IMR-90 (cell line): Measurements from ENCODE around the gene CELA3B. TPM values are rescaled to one million over a fixed set of nuclear protein-coding genes. Genes with fewer than 3 reads are reported as not detected.

Experiments used
- ATAC-seq: fragments of 200-7000 bp; cut with Tn5 transposase; 2 replicates; pipeline ENCODE4 v1.9.1; 2020; ENCODE audit warnings: low read depth, mild to moderate bottlenecking, moderate library complexity
- BruUV-seq: library from RNA; stranded (reverse); fragments of 400-500 nt; replicated peaks from 2 replicates; lab custom pipeline; 2021; lab: Mats Ljungman, UMichigan
- CTCF ChIA-PET: fragments of 300-600 bp; formaldehyde crosslinking; extraction: SDS; loops from one replicate; lab custom pipeline; 2021; ENCODE audit warnings: antibody characterized with exemption; lab: Yijun Ruan, JAX
- POLR2A ChIA-PET: fragments of 300-600 bp; sonication (Branson Sonifier 250); formaldehyde crosslinking; loops from one replicate; lab custom pipeline; 2022; ENCODE audit warnings: antibody characterized with exemption; ENCODE audit not compliant: unreplicated experiment; lab: Charles Lee
- DNase-seq: peaks from one replicate; pipeline ENCODE4 v3.0.0; 2013
- H2AFZ ChIP-seq: replicated peaks from 2 replicates; pipeline ENCODE3; 2013; ENCODE audit warnings: low read length, mild to moderate bottlenecking; ENCODE audit not compliant: poor library complexity
- H2AK5ac ChIP-seq: 2 replicates; pipeline ENCODE4 v1.6.1; 2013; ENCODE audit warnings: low read depth, low read length, inconsistent platforms
- H2AK9ac ChIP-seq: replicated peaks from 2 replicates; pipeline ENCODE3; 2013; ENCODE audit warnings: mild to moderate bottlenecking, low read depth, low read length, moderate library complexity; ENCODE audit not compliant: poor library complexity
- H2BK120ac ChIP-seq: 2 replicates; pipeline ENCODE4 v1.6.1; 2013; ENCODE audit warnings: low read depth, low read length, inconsistent platforms
- H2BK15ac ChIP-seq: 3 replicates; pipeline ENCODE4 v1.6.1; 2013; ENCODE audit warnings: low read depth, low read length, inconsistent platforms
- H2BK20ac ChIP-seq: 2 replicates; pipeline ENCODE4 v1.6.1; 2013; ENCODE audit warnings: low read depth, mild to moderate bottlenecking, inconsistent platforms, low read length, moderate library complexity
- H2BK5ac ChIP-seq: 2 replicates; pipeline ENCODE4 v1.6.1; 2013; ENCODE audit warnings: mild to moderate bottlenecking, low read depth, low read length, inconsistent platforms; ENCODE audit not compliant: poor library complexity, severe bottlenecking
- H3K14ac ChIP-seq: replicated peaks from 2 replicates; pipeline ENCODE4 v1.6.1; 2013; ENCODE audit warnings: low read depth, low read length, inconsistent platforms
- H3K18ac ChIP-seq: 2 replicates; pipeline ENCODE4 v1.6.1; 2013; ENCODE audit warnings: low read depth, low read length, control low read depth
- H3K23ac ChIP-seq: 2 replicates; pipeline ENCODE4 v1.6.1; 2013; ENCODE audit warnings: low read depth, low read length, inconsistent platforms
- H3K27ac ChIP-seq: 2 replicates; pipeline ENCODE4 v1.5.1; 2013; ENCODE audit warnings: mild to moderate bottlenecking, control low read depth, low read length; ENCODE audit not compliant: insufficient read depth
- H3K27me3 ChIP-seq: 2 replicates; pipeline ENCODE4 v1.6.1; 2013; ENCODE audit warnings: low read length; ENCODE audit not compliant: control insufficient read depth, insufficient read depth
- H3K36me3 ChIP-seq: 2 replicates; pipeline ENCODE4 v1.6.1; 2013; ENCODE audit warnings: low read length, mixed read lengths; ENCODE audit not compliant: control insufficient read depth, insufficient read depth
- H3K4ac ChIP-seq: 2 replicates; pipeline ENCODE4 v1.6.1; 2013; ENCODE audit warnings: low read depth, low read length, inconsistent platforms
- H3K4me1 ChIP-seq: 2 replicates; pipeline ENCODE4 v1.6.1; 2013; ENCODE audit warnings: low read length, mixed read lengths; ENCODE audit not compliant: control insufficient read depth, insufficient read depth
- H3K4me2 ChIP-seq: 2 replicates; pipeline ENCODE4 v1.6.1; 2013; ENCODE audit warnings: low read depth, mild to moderate bottlenecking, control low read depth, low read length, moderate library complexity
- H3K4me3 ChIP-seq: 2 replicates; pipeline ENCODE4 v1.5.1; 2013; ENCODE audit warnings: low read depth, mild to moderate bottlenecking, control low read depth, low read length, moderate library complexity; ENCODE audit not compliant: insufficient read depth
- H3K56ac ChIP-seq: 2 replicates; pipeline ENCODE4 v1.6.1; 2013; ENCODE audit warnings: low read length, inconsistent platforms; ENCODE audit not compliant: insufficient read depth; ENCODE audit errors: extremely low read depth
- H3K79me1 ChIP-seq, 2 experiments: 2 replicates each; pipeline ENCODE4 v1.6.1; 2013; ENCODE audit warnings: low read length in 2 of 2, inconsistent platforms in 1 of 2, low read depth in 1 of 2
- H3K9ac ChIP-seq: 2 replicates; pipeline ENCODE4 v1.6.1; 2013; ENCODE audit warnings: low read depth, low read length, control low read depth
- H3K9me1 ChIP-seq: 2 replicates; pipeline ENCODE4 v1.6.1; 2013; ENCODE audit warnings: low read length, inconsistent platforms; ENCODE audit not compliant: insufficient read depth
- H3K9me3 ChIP-seq: 2 replicates; pipeline ENCODE4 v1.6.1; 2013; ENCODE audit warnings: low read length; ENCODE audit not compliant: control insufficient read depth, insufficient read depth
- H4K20me1 ChIP-seq: 2 replicates; pipeline ENCODE4 v1.6.1; 2013; ENCODE audit warnings: low read length, inconsistent platforms; ENCODE audit not compliant: insufficient read depth
- H4K5ac ChIP-seq: 2 replicates; pipeline ENCODE4 v1.6.1; 2013; ENCODE audit warnings: mild to moderate bottlenecking, low read depth, low read length, control low read depth
- H4K8ac ChIP-seq, 2 experiments: 2 replicates each; pipeline ENCODE4 v1.6.1; 2013; ENCODE audit warnings: low read depth in 2 of 2, low read length in 2 of 2, control low read depth in 1 of 2, inconsistent platforms in 1 of 2
- H4K91ac ChIP-seq: 2 replicates; pipeline ENCODE4 v1.6.1; 2013; ENCODE audit warnings: low read depth, low read length, inconsistent platforms; ENCODE audit not compliant: insufficient read depth
- BHLHE40 ChIP-seq: fragments of 150-350 bp; IDR thresholded peaks from 2 replicates; pipeline ENCODE4 v1.6.1; 2016; ENCODE audit warnings: mild to moderate bottlenecking, low read depth, low read length
- WGBS, 2 experiments: methylation state at CpG; one replicate each; pipeline versions ENCODE4 v1.1.5 to v1.1.7; 2013; ENCODE audit warnings: missing lambda C conversion rate in 2 of 2; ENCODE audit not compliant: insufficient read length in 1 of 2; ENCODE audit errors: extremely low coverage in 2 of 2; 5-methylcytosine and 5-hydroxymethylcytosine counted together
- dilution Hi-C: fragments of 300-500 bp; cut with HindIII; formaldehyde crosslinking; loops from one replicate; pipeline ENCODE4 v1.14.3; 2018; ENCODE audit warnings: low sequenced_read_pairs; ENCODE audit not compliant: unreplicated experiment
- in situ Hi-C: fragments of 300-500 bp; cut with MboI; formaldehyde crosslinking; loops from 3 replicates; pipeline ENCODE4 v1.14.3; 2019; ENCODE audit warnings: low sequenced_read_pairs, inconsistent platforms, mixed read lengths
- intact Hi-C: fragments of 100-400 bp; cut with micrococcal nuclease; formaldehyde crosslinking; loops from 2 replicates; pipeline ENCODE4 v1.10.0; 2022
- polyA plus RNA-seq, 3 experiments: library from polyadenylated mRNA; depleted of rRNA; stranded (reverse); fragments of >200 nt; gene quantifications; 2 replicates each; pipeline ENCODE4 v1.2.3, GENCODE V29; 2012; ENCODE audit warnings: low replicate concordance in 1 of 3
- total RNA-seq: library from RNA; depleted of rRNA; stranded (reverse); fragments of >200 nt; gene quantifications from 2 replicates; pipeline ENCODE4 v1.2.3, GENCODE V29; 2012
- TF ChIP-seq, protein P1 (sequence below): conservative IDR thresholded peaks from 2 replicates; pipeline ENCODE4 v1.5.1; 2012; ENCODE audit warnings: mild to moderate bottlenecking, low read depth, low read length, improper control_type of control experiment

CELA3B gene
- total and polyA plus RNA-seq, 2 of the 4 experiments (the other 2 are of a cell fraction) = not detected

DNA sequence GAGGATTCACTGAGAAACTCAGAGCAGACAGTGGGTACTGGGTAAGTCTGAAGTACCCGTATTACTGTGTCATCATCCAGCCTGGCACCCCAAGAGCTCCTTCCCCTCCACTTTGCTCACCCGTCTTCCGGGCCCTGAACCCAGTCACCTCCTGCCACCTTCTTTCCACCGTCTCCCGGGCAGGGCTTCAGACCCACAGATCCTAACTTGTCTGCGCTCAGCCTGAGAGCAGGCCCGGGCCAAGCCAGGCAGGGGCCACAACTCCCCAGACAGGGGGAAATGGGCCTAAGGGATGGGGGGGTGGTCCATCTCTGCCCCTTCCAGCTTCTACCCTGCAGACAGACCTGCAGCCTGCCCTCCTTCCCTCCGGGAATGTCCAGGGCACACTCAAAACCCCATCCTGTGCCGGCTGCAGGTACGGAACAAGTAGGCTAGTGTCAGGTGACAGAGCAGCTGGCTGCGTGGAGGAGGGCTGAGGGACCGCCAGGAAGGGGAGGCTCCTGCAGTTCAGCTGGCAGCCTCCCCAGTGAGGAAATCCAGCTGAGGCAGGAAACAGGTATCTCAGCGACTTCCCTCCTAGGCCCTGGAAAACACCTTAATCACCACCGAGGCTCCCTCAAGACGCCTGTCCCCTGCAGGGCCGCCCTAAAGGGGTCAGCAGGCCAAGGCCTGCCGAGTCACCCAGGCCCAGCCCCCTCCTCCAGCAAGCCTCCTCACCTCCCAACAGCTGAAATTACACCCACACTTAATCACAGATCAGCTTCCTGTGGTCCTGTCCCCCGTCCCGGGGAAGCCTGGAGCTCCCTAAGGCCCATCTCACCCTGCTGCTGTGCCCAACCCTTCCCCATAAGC, 43.2 kb upstream of the CELA3B start:
- H3K4me3 ChIP-seq = no peak overlapping the region
- peak overlapping the region; percentile 40 for H3K9ac ChIP-seq
- in situ Hi-C loops (no loop called here), dilution Hi-C loops (no loop called here), intact Hi-C loops (loop anchor here (10.0 kb wide), 1 partner anchor 149 kb away; the partner anchor contains the start of gene USP48)
- CTCF ChIA-PET = interaction anchor here (0.7 kb wide), 1 partner anchor 909 kb away, joined by 3 read pairs; no protein-coding TSS in a partner anchor
- H4K8ac ChIP-seq = peak overlapping the region; percentile 21 to 74; a peak in 2 of 4 replicates
- H2BK20ac ChIP-seq = peak overlapping the region; percentile 52; the same call in 1 of the 2 replicates
- peak overlapping the region; percentile 66 for H3K27ac ChIP-seq
- peaks cover 49% of the 10 kb centered on the region for H3K4me1 ChIP-seq
- H3K4ac ChIP-seq = peak overlapping the region; percentile 86
- peak overlapping the region; percentile 83 for H2AK9ac ChIP-seq
- no peak overlapping the region for H3K56ac ChIP-seq
- H2BK15ac ChIP-seq = 0 out of 3 replicates have a peak overlapping the region, but pooled peaks have one; percentile 8
- H3K27me3 ChIP-seq = no peaks in the 10 kb centered on the region
- H2AK5ac ChIP-seq = peak overlapping the region; percentile 71
- DNase-seq (no peak), ATAC-seq (no peak)
- peaks cover 29 to 75% of the 10 kb centered on the region in 2 experiments for H3K79me1 ChIP-seq
- H3K18ac ChIP-seq = peak overlapping the region; percentile 33
- H3K14ac ChIP-seq = peak overlapping the region; percentile 61
- peak overlapping the region; percentile 30 for H3K4me2 ChIP-seq
- peak overlapping the region; percentile 36; the same call in 1 of the 2 replicates for H4K5ac ChIP-seq
- H3K9me1 ChIP-seq = peaks cover 29% of the 10 kb centered on the region
- BruUV-seq = no TSS peak
- POLR2A ChIA-PET = no interaction called here
- H2BK120ac ChIP-seq = peak overlapping the region; percentile 39
- H4K20me1 ChIP-seq = 0 out of 2 replicates have a peak, but pooled peaks cover 3% of the 10 kb centered on the region
- H3K23ac ChIP-seq = peak overlapping the region; percentile 58
- WGBS, 2 experiments = 66% methylated on average over 9 of the region's 19 CpGs; no CpG with 5 or more reads in 1 of the 2 experiments
- H4K91ac ChIP-seq = peak overlapping the region; percentile 10
- H2AFZ ChIP-seq = peak overlapping the region; percentile 64
- H3K9me3 ChIP-seq = no peaks in the 10 kb centered on the region
- H3K36me3 ChIP-seq = no peaks in the 10 kb centered on the region
- TF ChIP-seq, protein P1, sequence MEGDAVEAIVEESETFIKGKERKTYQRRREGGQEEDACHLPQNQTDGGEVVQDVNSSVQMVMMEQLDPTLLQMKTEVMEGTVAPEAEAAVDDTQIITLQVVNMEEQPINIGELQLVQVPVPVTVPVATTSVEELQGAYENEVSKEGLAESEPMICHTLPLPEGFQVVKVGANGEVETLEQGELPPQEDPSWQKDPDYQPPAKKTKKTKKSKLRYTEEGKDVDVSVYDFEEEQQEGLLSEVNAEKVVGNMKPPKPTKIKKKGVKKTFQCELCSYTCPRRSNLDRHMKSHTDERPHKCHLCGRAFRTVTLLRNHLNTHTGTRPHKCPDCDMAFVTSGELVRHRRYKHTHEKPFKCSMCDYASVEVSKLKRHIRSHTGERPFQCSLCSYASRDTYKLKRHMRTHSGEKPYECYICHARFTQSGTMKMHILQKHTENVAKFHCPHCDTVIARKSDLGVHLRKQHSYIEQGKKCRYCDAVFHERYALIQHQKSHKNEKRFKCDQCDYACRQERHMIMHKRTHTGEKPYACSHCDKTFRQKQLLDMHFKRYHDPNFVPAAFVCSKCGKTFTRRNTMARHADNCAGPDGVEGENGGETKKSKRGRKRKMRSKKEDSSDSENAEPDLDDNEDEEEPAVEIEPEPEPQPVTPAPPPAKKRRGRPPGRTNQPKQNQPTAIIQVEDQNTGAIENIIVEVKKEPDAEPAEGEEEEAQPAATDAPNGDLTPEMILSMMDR = no peak
- TF ChIP-seq BHLHE40 = no peak
- H2BK5ac ChIP-seq = peak overlapping the region; percentile 44
